ENCODE measurements around the gene SYT17.

GRCh38 chr16:19236561-19237209 lies 68.6 kb downstream of the SYT17 start:
- TF ChIP-seq CTCF (IDR thresholded peaks at IDR 0.05) (no peak), POLR2A (IDR thresholded peaks at IDR 0.05) (no peak)

Data from adrenal gland (tissue), 5 donors.